A549 treated with dexamethasone at 1 μM for 4 hours (cell line): ENCODE results near the gene HCST. TPM values are rescaled to one million over a fixed set of nuclear protein-coding genes. Genes with fewer than 3 reads are reported as not detected.

Source experiments
- total RNA-seq: library from RNA; stranded (reverse); fragments of 200-300 nt; extraction: Qiagen RNA extraction; gene quantifications from 5 replicates; pipeline ENCODE4 v1.2.3, GENCODE V29; 2022

HCST gene, protein sequence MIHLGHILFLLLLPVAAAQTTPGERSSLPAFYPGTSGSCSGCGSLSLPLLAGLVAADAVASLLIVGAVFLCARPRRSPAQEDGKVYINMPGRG
- 0.15 to 0.47 TPM (median 0.32 TPM) in 4 of 5 replicates, not detected in the other for total RNA-seq

DNA sequence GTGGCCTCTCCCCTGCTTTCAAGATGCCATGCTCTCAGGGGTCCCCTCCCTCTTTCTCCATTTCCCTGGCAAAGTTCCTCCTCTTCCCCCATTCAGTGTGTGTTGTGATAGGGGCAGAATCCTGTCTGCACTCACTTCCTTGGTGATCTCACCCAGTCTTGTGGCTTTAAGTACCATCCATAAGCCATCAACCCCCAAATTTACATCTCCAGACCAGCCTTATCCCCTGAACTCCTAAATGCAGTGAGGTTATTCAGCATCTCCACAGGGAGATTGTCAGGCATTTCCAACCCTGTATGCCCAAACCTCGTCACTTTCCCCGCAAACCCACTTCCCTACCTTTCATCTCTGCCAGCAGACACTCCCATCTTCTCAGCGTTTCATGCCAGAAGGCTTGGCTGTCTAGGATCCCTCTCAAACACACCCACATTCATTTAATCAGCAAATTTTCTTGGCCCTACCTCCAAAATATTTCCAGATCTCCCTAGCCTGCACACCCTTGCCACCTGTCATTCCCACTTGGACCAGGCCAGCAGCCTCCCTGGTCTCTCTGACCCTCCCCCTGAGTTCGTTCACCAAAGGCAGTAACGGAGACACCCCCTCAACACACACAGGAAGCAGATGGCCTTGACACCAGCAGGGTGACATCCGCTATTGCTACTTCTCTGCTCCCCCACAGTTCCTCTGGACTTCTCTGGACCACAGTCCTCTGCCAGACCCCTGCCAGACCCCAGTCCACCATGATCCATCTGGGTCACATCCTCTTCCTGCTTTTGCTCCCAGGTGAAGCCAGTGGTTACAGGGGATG, at the start of gene HCST:
HCST (plus strand) TSS at position 676 of the 808 bp plus-strand sequence; CDS start at position 741, 65 bp downstream.

DNA sequence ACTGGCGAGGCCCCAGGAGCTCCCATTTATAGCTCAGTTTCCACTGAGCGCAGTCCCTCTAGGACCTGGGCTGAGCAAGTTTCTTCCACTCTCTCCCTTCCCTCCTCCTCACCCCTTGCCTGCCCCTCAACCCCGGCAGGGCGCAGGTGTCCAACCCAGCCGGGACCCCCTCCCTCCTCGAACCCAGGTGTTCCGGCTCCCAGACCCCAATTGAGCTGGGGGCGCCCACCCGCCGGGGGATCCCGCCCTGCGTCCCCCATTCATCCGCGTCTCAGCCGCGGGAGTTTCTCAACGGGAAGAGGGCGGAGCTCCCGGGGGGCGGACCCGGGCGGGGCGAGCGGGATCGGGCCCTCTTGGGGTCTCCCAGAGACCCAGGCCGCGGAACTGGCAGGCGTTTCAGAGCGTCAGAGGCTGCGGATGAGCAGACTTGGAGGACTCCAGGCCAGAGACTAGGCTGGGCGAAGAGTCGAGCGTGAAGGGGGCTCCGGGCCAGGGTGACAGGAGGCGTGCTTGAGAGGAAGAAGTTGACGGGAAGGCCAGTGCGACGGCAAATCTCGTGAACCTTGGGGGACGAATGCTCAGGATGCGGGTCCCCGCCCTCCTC, 45.7 kb upstream of the HCST start, which contains the start of gene KIRREL2:
KIRREL2 (plus strand) TSS at position 366 of the 604 bp plus-strand sequence; CDS start at position 575, 209 bp downstream.

DNA sequence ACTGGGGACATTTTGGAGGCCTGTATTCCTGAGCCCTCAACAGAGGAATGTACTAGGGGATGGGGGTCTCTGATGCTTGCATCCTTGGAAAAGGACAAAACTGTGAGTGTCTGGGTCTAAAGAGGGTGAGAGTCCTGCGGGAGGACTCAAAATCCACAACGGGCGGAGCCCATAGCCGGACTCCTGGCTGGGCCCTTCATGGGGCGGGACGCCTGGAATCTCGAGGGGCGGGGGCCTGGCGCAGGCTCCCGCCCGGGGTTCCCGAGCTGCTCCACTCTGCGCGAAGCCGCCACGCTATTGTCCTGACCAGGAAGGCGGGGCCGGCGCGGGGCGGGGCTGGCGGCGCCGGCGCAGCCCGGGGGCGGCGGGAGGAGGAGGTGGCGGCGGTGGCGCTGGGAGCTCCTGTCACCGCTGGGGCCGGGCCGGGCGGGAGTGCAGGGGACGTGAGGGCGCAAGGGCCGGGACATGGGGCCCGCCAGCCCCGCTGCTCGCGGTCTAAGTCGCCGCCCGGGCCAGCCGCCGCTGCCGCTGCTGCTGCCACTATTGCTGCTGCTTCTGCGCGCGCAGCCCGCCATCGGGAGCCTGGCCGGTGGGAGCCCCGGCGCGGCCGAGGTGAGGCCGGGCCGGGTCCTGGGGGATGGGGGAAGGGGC, 34.0 kb upstream of the HCST start, which contains the start of gene APLP1:
APLP1 (plus strand) TSS at position 403 of the 651 bp plus-strand sequence; CDS start at position 466, 63 bp downstream.

DNA sequence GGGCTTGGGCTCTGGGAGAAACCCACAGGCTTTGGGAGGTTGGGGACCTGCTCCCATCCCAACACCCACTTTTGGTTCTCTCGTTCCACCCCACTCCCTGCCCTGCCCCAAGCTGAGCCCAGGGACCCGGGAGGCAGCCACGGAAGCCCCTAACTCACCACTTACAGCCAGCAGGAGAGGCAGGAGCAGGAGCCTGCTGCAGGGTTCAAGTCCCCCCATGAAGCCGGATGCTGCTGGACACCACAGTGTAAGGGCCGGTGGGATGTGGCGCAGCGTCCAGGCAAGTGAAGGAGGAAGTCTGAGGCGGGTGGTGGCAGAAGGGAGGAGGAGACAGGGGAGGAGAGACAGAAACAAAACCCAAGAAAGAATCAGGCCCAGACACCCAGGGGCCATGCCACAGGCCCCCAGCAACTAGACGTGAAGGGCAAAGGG, 5.7 kb downstream of the HCST start, which contains the start of gene TYROBP:
TYROBP (minus strand) TSS at position 286 of the 432 bp plus-strand sequence; CDS start at position 219, 67 bp downstream.

DNA sequence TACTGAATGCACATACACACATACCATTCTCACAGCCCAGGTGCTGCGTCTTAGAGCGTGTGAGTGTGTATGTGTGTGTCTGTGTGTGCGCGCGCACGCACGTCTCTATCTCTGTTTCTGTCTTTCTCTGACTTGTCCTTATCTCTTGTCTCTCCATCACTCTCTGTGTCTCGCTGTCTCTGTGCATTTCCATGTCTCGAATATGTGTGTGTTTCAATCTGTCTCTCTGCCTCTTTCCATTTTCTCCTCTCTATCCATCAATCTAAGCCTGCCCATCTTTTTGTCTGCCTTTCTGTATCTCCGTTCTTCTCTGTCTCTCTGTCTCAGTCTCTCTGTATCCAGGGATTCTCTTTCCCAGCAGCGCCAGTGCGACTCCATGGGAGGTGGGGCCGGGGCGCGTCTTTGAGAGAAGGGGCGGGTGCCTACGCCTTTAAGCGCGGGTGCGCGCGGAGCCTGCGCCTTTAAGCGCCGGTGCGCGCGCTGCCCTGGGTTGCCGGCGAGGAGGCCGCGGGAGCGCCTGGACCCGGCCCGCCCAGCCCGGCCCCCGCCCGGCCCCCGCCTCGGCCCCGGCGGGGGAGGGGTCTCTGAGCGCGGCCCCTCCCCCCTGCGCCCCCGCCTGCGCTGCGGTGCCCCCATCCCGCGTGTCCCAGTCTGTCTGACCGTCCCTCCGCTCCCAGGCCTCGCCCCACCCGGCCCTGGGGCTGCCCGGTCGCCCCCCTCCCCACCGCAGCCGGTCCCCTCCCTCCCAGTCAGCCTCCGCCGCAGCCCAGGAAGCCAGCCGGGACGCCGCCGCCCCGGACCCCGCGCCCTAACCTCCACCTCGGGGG, 33.8 kb downstream of the HCST start, which contains the start of gene LRFN3:
LRFN3 (plus strand) TSS at position 464 of the 827 bp plus-strand sequence. CDS start 3,052 bp downstream, outside the sequence.

Other genes starting within 250 kb of the HCST start
- 0.47 to 1.2 TPM (median 0.97 TPM) in 5 replicates for gene UPK1A, start 236.0 kb upstream of the HCST start, total RNA-seq
- not detected in 5 replicates for gene ZBTB32, start 198.0 kb upstream of the HCST start, total RNA-seq
- 35.9 to 63.5 TPM (median 60.7 TPM) in 5 replicates for gene KMT2B, start 184.5 kb upstream of the HCST start, total RNA-seq
- 9.6 to 14.5 TPM (median 11.2 TPM) in 5 replicates for gene IGFLR1, start 160.1 kb upstream of the HCST start, total RNA-seq
- 23.2 to 30.8 TPM (median 26.5 TPM) in 5 replicates for gene U2AF1L4, start 157.1 kb upstream of the HCST start, total RNA-seq
- 255 to 313 TPM (median 263 TPM) in 5 replicates for gene PSENEN, start 156.9 kb upstream of the HCST start, total RNA-seq
- 19.1 to 28.1 TPM (median 22.8 TPM) in 5 replicates for gene LIN37, start 154.0 kb upstream of the HCST start, total RNA-seq
- gene HSPB6, start 145.5 kb upstream of the HCST start, total RNA-seq: 0.24 to 0.39 TPM (median 0.34 TPM) in 4 of 5 replicates, not detected in the other
- gene PROSER3, start 144.4 kb upstream of the HCST start, total RNA-seq: 20.3 to 35.5 TPM (median 32.5 TPM) in 5 replicates
- 3.0 to 10.3 TPM (median 6.4 TPM) in 5 replicates for gene ARHGAP33, start 127.0 kb upstream of the HCST start, total RNA-seq
- gene PRODH2, start 89.7 kb upstream of the HCST start, total RNA-seq: 0.12 to 0.46 TPM (median 0.16 TPM) in 5 replicates
- 0.38 to 0.70 TPM (median 0.45 TPM) in 5 replicates for gene NPHS1, start 50.0 kb upstream of the HCST start, total RNA-seq
- 0.37 to 0.65 TPM (median 0.52 TPM) in 5 replicates for gene KIRREL2, start 45.6 kb upstream of the HCST start, total RNA-seq
- 71.0 to 103 TPM (median 96.5 TPM) in 5 replicates for gene APLP1, start 34.0 kb upstream of the HCST start, total RNA-seq
- 3.5 to 6.3 TPM (median 5.9 TPM) in 5 replicates for gene NFKBID, start 2.0 kb upstream of the HCST start, total RNA-seq
- not detected in 5 replicates for gene TYROBP, start 5.8 kb downstream of the HCST start, total RNA-seq
- gene LRFN3, start 33.8 kb downstream of the HCST start, total RNA-seq: 13.2 to 27.6 TPM (median 23.1 TPM) in 5 replicates
- 32.4 to 43.7 TPM (median 41.9 TPM) in 5 replicates for gene SDHAF1, start 92.7 kb downstream of the HCST start, total RNA-seq
- gene SYNE4, start 106.3 kb downstream of the HCST start, total RNA-seq: 0.15 to 0.36 TPM (median 0.28 TPM) in 5 replicates
- 20.0 to 26.5 TPM (median 22.8 TPM) in 5 replicates for gene ALKBH6, start 111.7 kb downstream of the HCST start, total RNA-seq
- gene CLIP3, start 130.3 kb downstream of the HCST start, total RNA-seq: 0.67 to 0.99 TPM (median 0.74 TPM) in 5 replicates
- 4.4 to 7.7 TPM (median 7.2 TPM) in 5 replicates for gene THAP8, start 151.8 kb downstream of the HCST start, total RNA-seq
- gene WDR62, start 152.4 kb downstream of the HCST start, total RNA-seq: 15.4 to 27.5 TPM (median 26.2 TPM) in 5 replicates
- 0.15 to 0.26 TPM (median 0.25 TPM) in 3 of 5 replicates, not detected in the others for gene OVOL3, start 208.6 kb downstream of the HCST start, total RNA-seq
- gene POLR2I, start 212.3 kb downstream of the HCST start, total RNA-seq: 239 to 270 TPM (median 250 TPM) in 5 replicates
- 456 to 511 TPM (median 495 TPM) in 5 replicates for gene TBCB, start 212.9 kb downstream of the HCST start, total RNA-seq
- 1,596 to 2,458 TPM (median 2,269 TPM) in 5 replicates for gene CAPNS1, start 237.5 kb downstream of the HCST start, total RNA-seq
- not detected in 5 replicates for gene COX7A1, start 249.9 kb downstream of the HCST start, total RNA-seq